HG03378 (cell line): ENCODE measurements around the gene ENPP1.
"Not testable (repeated sequence)": the region's sequence is repeated elsewhere in the genome, so short reads cannot be mapped to it uniquely, and the experiment has no call there.

Source experiments
- ATAC-seq: cut with Tn5 transposase; IDR thresholded peaks from one replicate; pipeline ENCODE4 v1.9.1; 2021; ENCODE audit warnings: mild to moderate bottlenecking, moderate library complexity; ENCODE audit not compliant: unreplicated experiment

Gene ENPP1

GRCh38 chr6:131868836-131869235, 61.0 kb downstream of the ENPP1 start:
- ATAC-seq = no peak

- no peak for ATAC-seq
Observed at GRCh38 chr6:131875647-131876046, 67.8 kb downstream of the ENPP1 start.

- ATAC-seq = no peak
Observed at GRCh38 chr6:131876545-131876944, 68.7 kb downstream of the ENPP1 start.

- ATAC-seq = no peak
Observed at GRCh38 chr6:131877999-131878789, 70.4 kb downstream of the ENPP1 start.

GRCh38 chr6:131883016-131883415, 75.2 kb downstream of the ENPP1 start:
- ATAC-seq = no peak

- ATAC-seq = no peak
Observed at GRCh38 chr6:131885237-131885636, 77.4 kb downstream of the ENPP1 start.

- no peak for ATAC-seq
Observed at GRCh38 chr6:131886517-131886916, 78.7 kb downstream of the ENPP1 start.

- ATAC-seq = no peak
Observed at GRCh38 chr6:131890091-131890490, 82.3 kb downstream of the ENPP1 start.

- no peak for ATAC-seq
Observed at GRCh38 chr6:131893198-131893597, 85.4 kb downstream of the ENPP1 start.

GRCh38 chr6:131894493-131895424, 86.9 kb downstream of the ENPP1 start:
- ATAC-seq = no peak

- ATAC-seq = no peak
Observed at GRCh38 chr6:131897050-131897435, 89.2 kb downstream of the ENPP1 start.

- no peak for ATAC-seq
Observed at GRCh38 chr6:131897621-131898020, 89.8 kb downstream of the ENPP1 start.

GRCh38 chr6:131898718-131899117, 90.9 kb downstream of the ENPP1 start:
- ATAC-seq = no peak

GRCh38 chr6:131900231-131900630, 92.4 kb downstream of the ENPP1 start:
- no peak for ATAC-seq

- ATAC-seq = not testable (repeated sequence)
Observed at GRCh38 chr6:131901326-131901873, 93.6 kb downstream of the ENPP1 start.

GRCh38 chr6:131903734-131904133, 95.9 kb downstream of the ENPP1 start:
- ATAC-seq = not testable (repeated sequence)

- ATAC-seq = not testable (repeated sequence)
Observed at GRCh38 chr6:131908787-131909186, 101.0 kb downstream of the ENPP1 start.

- peak; percentile 99 for ATAC-seq
Observed at GRCh38 chr6:131909408-131910218, 101.8 kb downstream of the ENPP1 start.

GRCh38 chr6:131910219-131910589, 102.4 kb downstream of the ENPP1 start:
- ATAC-seq = peak; percentile 21

GRCh38 chr6:131910956-131911355, 103.1 kb downstream of the ENPP1 start:
- no peak for ATAC-seq

GRCh38 chr6:131911951-131912350, 104.1 kb downstream of the ENPP1 start:
- no peak for ATAC-seq
